ENCODE data around the gene RAB8A. TPM values are rescaled to one million over a fixed set of nuclear protein-coding genes. Genes with fewer than 3 reads are reported as not detected.

The RAB8A gene
- total and polyA plus RNA-seq, 4 donors: 38.0 to 52.0 (median 44.3) TPM

- Histone ChIP-seq H3K4me1 (ENCODE audit: control insufficient read depth in 4 of 4, insufficient read depth in 4 of 4, low read length in 3 of 4) (no peaks in the 10 kb centered on the region), H3K36me3 (ENCODE audit: control insufficient read depth in 4 of 4, insufficient read depth in 3 of 4, low read depth in 1 of 4, low read length in 3 of 4) (peaks cover 7 to 69% (median 55%) of the 10 kb centered on the region in 4 donors), H3K4me3 (ENCODE audit: low read depth in 1 of 3, low read length in 3 of 3) (no peak overlapping the region), H3K27ac (ENCODE audit: low read depth in 1 of 2, low read length in 2 of 2) (no peak overlapping the region), H3K27me3 (ENCODE audit: control insufficient read depth in 4 of 4, insufficient read depth in 4 of 4, low read length in 3 of 4) (no peaks in the 10 kb centered on the region), H3K9ac (ENCODE audit: low read depth in 1 of 2, low read length in 2 of 2) (no peak overlapping the region), H3K9me3 (ENCODE audit: control insufficient read depth in 4 of 4, low read length in 3 of 4) (no peaks in the 10 kb centered on the region)
- WGBS: 99% methylated on average over 3 of the region's 3 CpGs
- DNase-seq (ENCODE audit: low spot score): no peak
- TF ChIP-seq GABPA (IDR thresholded peaks at IDR 0.05 in 1 of 2, conservative IDR thresholded peaks at IDR 0.05 in 1 of 2): no peak
Measured at GRCh38 chr19:16131648-16132047, 20.0 kb downstream of the RAB8A start.

GRCh38 chr19:16133818-16134217, 22.1 kb downstream of the RAB8A start:
- over 99% methylated on average over 4 of the region's 4 CpGs for WGBS
- Histone ChIP-seq H3K4me1 (ENCODE audit: control insufficient read depth in 4 of 4, insufficient read depth in 4 of 4, low read length in 3 of 4) (no peaks in the 10 kb centered on the region), H3K9ac (ENCODE audit: low read depth in 1 of 2, low read length in 2 of 2) (no peak overlapping the region), H3K36me3 (ENCODE audit: control insufficient read depth in 4 of 4, insufficient read depth in 3 of 4, low read depth in 1 of 4, low read length in 3 of 4) (peaks cover 4 to 48% (median 38%) of the 10 kb centered on the region in 4 donors), H3K9me3 (ENCODE audit: control insufficient read depth in 4 of 4, low read length in 3 of 4) (no peaks in the 10 kb centered on the region), H3K27ac (ENCODE audit: low read depth in 1 of 2, low read length in 2 of 2) (no peak overlapping the region), H3K4me3 (ENCODE audit: low read depth in 1 of 3, low read length in 3 of 3) (no peak overlapping the region), H3K27me3 (ENCODE audit: control insufficient read depth in 4 of 4, insufficient read depth in 4 of 4, low read length in 3 of 4) (no peaks in the 10 kb centered on the region)
- no peak for DNase-seq (ENCODE audit: low spot score)
- TF ChIP-seq GABPA (IDR thresholded peaks at IDR 0.05 in 1 of 2, conservative IDR thresholded peaks at IDR 0.05 in 1 of 2) (no peak), TAF1 (conservative IDR thresholded peaks at IDR 0.05) (no peak), HNF4G (IDR thresholded peaks at IDR 0.05) (no peak), SP1 (IDR thresholded peaks at IDR 0.05) (no peak), HNF4A (conservative IDR thresholded peaks at IDR 0.05) (no peak)

- Histone ChIP-seq H3K27me3 (ENCODE audit: control insufficient read depth in 4 of 4, insufficient read depth in 4 of 4, low read length in 3 of 4) (no peaks in the 10 kb centered on the region), H3K9me3 (ENCODE audit: control insufficient read depth in 4 of 4, low read length in 3 of 4) (no peaks in the 10 kb centered on the region), H3K9ac (ENCODE audit: low read depth in 1 of 2, low read length in 2 of 2) (no peak overlapping the region), H3K36me3 (ENCODE audit: control insufficient read depth in 4 of 4, insufficient read depth in 3 of 4, low read depth in 1 of 4, low read length in 3 of 4) (peaks cover 4 to 41% (median 34%) of the 10 kb centered on the region in 4 donors), H3K27ac (ENCODE audit: low read depth in 1 of 2, low read length in 2 of 2) (no peak overlapping the region), H3K4me1 (ENCODE audit: control insufficient read depth in 4 of 4, insufficient read depth in 4 of 4, low read length in 3 of 4) (no peaks in the 10 kb centered on the region), H3K4me3 (ENCODE audit: low read depth in 1 of 3, low read length in 3 of 3) (no peak overlapping the region)
- TF ChIP-seq ATF3 (IDR thresholded peaks at IDR 0.05): no peak
- TF ChIP-seq HNF4G (IDR thresholded peaks at IDR 0.05): no peak
- no peak for TF ChIP-seq GABPA (IDR thresholded peaks at IDR 0.05 in 1 of 2, conservative IDR thresholded peaks at IDR 0.05 in 1 of 2)
- no peak for TF ChIP-seq SP1 (IDR thresholded peaks at IDR 0.05)
- TF ChIP-seq RXRA (IDR thresholded peaks at IDR 0.05): no peak
- TF ChIP-seq MAX (IDR thresholded peaks at IDR 0.05): no peak
- no peak for TF ChIP-seq FOXA2 (IDR thresholded peaks at IDR 0.05)
- TF ChIP-seq HNF4A (conservative IDR thresholded peaks at IDR 0.05): no peak
- no peak for TF ChIP-seq TAF1 (conservative IDR thresholded peaks at IDR 0.05)
- no peak for TF ChIP-seq YY1 (IDR thresholded peaks at IDR 0.05)
- no peak for TF ChIP-seq EGR1 (IDR thresholded peaks at IDR 0.05; ENCODE audit: low read depth in 2 of 2)
- no peak for TF ChIP-seq JUND (IDR thresholded peaks at IDR 0.05)
- no peak for TF ChIP-seq CTCF (IDR thresholded peaks at IDR 0.05; ENCODE audit: low read depth, low read length, missing input control)
- no peak for TF ChIP-seq ZBTB33 (IDR thresholded peaks at IDR 0.05)
- no peak for TF ChIP-seq NR2F2 (IDR thresholded peaks at IDR 0.05)
- TF ChIP-seq REST (IDR thresholded peaks at IDR 0.05): no peak
- TF ChIP-seq FOXA1 (IDR thresholded peaks at IDR 0.05): no peak
- TF ChIP-seq RAD21 (IDR thresholded peaks at IDR 0.05): no peak
- WGBS: 85% methylated on average over 7 of the region's 7 CpGs
- no peak for DNase-seq (ENCODE audit: low spot score)
Measured at GRCh38 chr19:16134510-16134909, 22.8 kb downstream of the RAB8A start.
